Colonic mucosa (tissue), 4 donors: ENCODE measurements around the gene RPL28. TPM values are rescaled to one million over a fixed set of nuclear protein-coding genes. Genes with fewer than 3 reads are reported as not detected.

Source experiments
- DNase-seq: peaks from one replicate; pipeline ENCODE4 v3.0.0-alpha.2; 2020
- H3K27ac ChIP-seq: fragments of 200-600 bp; one replicate; pipeline ENCODE4 v1.8.0; 2021
- H3K27me3 ChIP-seq: fragments of 200-600 bp; one replicate; pipeline ENCODE4 v1.8.0; 2021
- H3K36me3 ChIP-seq: fragments of 200-600 bp; one replicate; pipeline ENCODE4 v1.8.0; 2021
- H3K4me1 ChIP-seq: fragments of 200-600 bp; one replicate; pipeline ENCODE4 v1.8.0; 2021; ENCODE audit warnings: mild to moderate bottlenecking
- H3K4me3 ChIP-seq: fragments of 200-600 bp; one replicate; pipeline ENCODE4 v1.8.0; 2021
- H3K9ac ChIP-seq, 2 donors: one replicate each; pipeline ENCODE4 v1.7.0; 2013; ENCODE audit warnings: control low read depth in 2 of 2, low read depth in 2 of 2, low read length in 2 of 2
- H3K9me3 ChIP-seq: fragments of 200-600 bp; one replicate; pipeline ENCODE4 v1.8.0; 2021
- intact Hi-C: fragments of 100-400 bp; cut with DNase I; formaldehyde crosslinking; loops from one replicate; pipeline ENCODE4 v1.14.1; 2022
- total RNA-seq, 2 donors: library from RNA; stranded (reverse); fragmentation: NEBNext Ultra II Directional in 1 of 2; extraction: Animal tissue kit (Norgen Biotek cat#: 25700) in 1 of 2; gene quantifications; one replicate each; pipeline ENCODE4 v1.2.1, GENCODE V29; 2021
- TF ChIP-seq, protein P1 (sequence below): fragments of 200-600 bp; IDR thresholded peaks from one replicate; pipeline ENCODE4 v1.8.0; 2022; ENCODE audit warnings: antibody characterized with exemption, mild to moderate bottlenecking
- donor health status: healthy.
- donor health status: DM: no; HTN: no; CAD: no.
- donor health status: DM: no; HTN: no; CAD: no.

RPL28 gene
- total RNA-seq, 2 donors from 2014 or later: 1,447 to 1,819 TPM

DNA sequence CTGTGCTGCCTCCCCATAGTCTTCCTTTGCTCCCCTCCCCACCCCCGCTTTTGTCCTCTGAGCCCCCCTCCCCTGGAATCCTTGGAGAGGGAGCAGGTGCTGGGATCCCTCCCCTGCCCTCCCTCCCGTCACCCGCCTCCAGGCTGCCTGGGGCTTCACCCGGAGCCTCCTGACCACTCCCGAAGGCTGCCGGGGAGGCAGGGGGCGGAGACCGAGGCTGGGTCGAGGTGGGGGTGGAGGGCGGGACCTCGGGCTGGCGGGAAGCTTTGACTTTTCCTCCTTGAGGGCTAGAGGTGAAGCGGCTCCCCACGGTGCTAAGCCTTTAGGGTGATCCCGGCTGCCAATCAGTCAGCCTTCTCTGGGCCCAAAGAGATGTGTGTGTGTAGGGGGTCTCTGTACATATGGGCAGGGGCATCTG, 44.6 kb upstream of the RPL28 start:
- peak overlapping the region; percentile 89 to 98 for H3K9ac ChIP-seq
- H3K4me3 ChIP-seq: peak overlapping the region; percentile 47
- no peaks in the 10 kb centered on the region for H3K4me1 ChIP-seq
- TF ChIP-seq, protein P1, sequence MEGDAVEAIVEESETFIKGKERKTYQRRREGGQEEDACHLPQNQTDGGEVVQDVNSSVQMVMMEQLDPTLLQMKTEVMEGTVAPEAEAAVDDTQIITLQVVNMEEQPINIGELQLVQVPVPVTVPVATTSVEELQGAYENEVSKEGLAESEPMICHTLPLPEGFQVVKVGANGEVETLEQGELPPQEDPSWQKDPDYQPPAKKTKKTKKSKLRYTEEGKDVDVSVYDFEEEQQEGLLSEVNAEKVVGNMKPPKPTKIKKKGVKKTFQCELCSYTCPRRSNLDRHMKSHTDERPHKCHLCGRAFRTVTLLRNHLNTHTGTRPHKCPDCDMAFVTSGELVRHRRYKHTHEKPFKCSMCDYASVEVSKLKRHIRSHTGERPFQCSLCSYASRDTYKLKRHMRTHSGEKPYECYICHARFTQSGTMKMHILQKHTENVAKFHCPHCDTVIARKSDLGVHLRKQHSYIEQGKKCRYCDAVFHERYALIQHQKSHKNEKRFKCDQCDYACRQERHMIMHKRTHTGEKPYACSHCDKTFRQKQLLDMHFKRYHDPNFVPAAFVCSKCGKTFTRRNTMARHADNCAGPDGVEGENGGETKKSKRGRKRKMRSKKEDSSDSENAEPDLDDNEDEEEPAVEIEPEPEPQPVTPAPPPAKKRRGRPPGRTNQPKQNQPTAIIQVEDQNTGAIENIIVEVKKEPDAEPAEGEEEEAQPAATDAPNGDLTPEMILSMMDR: no peak
- DNase-seq: peak; percentile 87
- H3K27me3 ChIP-seq: no peaks in the 10 kb centered on the region
- H3K36me3 ChIP-seq: peaks cover 5% of the 10 kb centered on the region
- intact Hi-C loops: no loop called here
- H3K9me3 ChIP-seq: no peaks in the 10 kb centered on the region
- no peak overlapping the region for H3K27ac ChIP-seq

DNA sequence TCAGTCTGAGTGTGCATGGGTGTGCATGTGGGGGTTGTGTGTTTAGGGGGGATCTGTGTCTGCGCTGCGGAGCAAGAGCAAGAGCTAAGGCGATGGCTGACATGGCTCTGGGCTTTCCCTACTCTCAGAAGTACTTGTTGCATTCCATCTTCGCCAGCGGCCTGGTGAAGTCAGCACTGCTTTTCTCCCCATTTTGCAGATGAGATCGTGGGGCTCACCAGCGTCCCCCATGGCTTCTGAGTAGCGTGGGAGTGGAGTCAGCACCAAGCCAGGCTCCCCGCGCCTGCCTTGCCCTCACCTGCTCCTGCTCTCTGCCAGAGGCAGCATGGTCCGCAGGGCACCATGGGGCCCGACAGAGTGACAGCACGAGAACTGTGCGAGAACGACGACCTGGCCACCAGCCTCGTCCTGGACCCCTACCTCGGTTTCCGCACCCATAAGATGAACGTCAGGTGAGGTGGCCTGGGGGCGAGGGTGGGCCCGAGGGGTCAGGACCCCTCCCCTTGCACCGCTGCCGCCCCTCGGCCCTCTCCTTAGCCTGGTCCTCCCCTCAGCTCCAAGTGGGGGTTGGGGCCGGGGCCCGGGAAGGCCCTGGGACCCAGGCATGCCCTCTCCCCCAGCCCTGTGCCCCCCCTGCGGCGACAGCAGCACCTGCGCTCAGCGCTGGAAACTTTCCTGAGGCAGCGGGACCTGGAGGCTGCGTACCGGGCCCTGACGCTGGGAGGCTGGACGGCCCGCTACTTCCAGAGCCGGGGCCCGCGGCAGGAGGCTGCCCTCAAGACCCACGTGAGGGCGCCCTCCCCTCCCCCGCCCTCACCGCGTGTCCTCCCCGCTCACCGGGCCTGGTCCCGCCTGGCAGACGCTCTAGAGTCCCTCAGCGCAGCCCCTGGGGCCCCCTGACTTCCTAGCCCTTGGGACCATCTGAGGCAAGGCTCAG, 43.9 kb upstream of the RPL28 start:
- TF ChIP-seq, protein P1: no peak
- intact Hi-C loops: no loop called here
- Histone ChIP-seq H3K27me3 (no peaks in the 10 kb centered on the region), H3K4me3 (peak overlapping the region; percentile 47), H3K4me1 (no peaks in the 10 kb centered on the region), H3K9me3 (no peaks in the 10 kb centered on the region), H3K27ac (no peak overlapping the region), H3K36me3 (peaks cover 5% of the 10 kb centered on the region), H3K9ac (no peak overlapping the region)
- DNase-seq: no peak

DNA sequence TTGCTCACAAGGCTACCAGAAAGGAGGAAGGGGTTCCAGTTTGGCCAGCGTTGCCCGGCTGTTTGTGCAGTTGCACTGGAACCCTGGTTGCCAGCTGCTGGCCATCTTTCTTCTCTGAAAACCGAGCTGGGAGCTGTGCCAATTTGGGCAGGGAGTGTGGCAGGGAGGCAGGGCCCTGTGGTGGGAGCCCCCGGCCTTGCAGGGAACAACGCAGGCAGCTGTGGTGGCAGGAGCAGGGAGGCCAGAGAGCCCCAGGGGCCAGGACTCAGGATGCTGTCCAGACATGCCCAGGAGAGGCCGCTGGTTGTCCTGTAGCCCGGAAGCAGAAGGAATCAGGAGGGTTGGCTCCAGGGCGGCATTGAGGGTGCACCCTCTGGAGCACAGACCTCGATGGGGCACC, 41.3 kb upstream of the RPL28 start:
- DNase-seq: no peak

DNA sequence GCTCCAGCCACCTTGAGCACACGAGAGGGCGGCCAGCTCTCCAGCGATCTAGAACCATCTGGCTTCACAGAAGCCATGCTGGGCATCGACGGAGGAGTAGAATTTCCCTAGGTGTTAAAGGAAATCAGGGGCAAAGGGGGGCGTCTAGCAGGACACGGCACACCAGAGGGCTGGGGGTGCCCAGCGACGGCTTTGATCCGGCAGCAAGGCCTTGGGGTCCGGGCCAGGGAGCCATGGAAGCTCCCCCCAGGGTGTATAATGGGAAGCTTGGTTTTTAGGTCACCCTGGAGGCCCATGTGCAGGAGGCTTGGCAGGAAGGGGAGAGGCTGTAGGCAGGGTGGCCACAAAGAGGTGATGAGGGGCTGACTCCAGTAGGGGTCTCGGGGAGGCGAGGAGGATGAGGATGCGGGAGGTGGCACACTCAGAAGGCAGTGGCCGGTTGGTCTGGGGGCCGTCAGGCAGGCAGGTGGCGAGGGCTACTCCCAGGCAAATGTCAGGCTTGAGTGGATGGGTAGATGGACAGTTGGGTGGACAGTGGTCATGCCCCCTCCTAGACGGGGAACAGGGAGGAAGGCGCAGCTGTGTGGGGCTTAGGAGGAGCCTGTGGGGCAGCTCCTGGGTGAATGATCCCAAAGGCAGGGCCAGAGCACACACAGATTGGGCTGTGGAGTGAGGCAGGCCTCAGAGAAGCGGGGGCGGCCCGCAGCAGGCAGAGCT, 40.5 kb upstream of the RPL28 start:
- Histone ChIP-seq H3K27me3 (no peaks in the 10 kb centered on the region), H3K9me3 (no peaks in the 10 kb centered on the region), H3K4me1 (no peaks in the 10 kb centered on the region), H3K4me3 (no peak overlapping the region), H3K27ac (no peak overlapping the region), H3K9ac (no peak overlapping the region), H3K36me3 (peaks cover 5% of the 10 kb centered on the region)
- DNase-seq: no peak
- intact Hi-C loops: no loop called here
- TF ChIP-seq, protein P1: no peak

More for the DNA sequence above, 41.3 kb upstream of the RPL28 start:
- Histone ChIP-seq H3K9me3 (no peaks in the 10 kb centered on the region), H3K4me3 (no peak overlapping the region), H3K9ac (no peak overlapping the region), H3K36me3 (peaks cover 5% of the 10 kb centered on the region), H3K27ac (no peak overlapping the region), H3K4me1 (no peaks in the 10 kb centered on the region), H3K27me3 (no peaks in the 10 kb centered on the region)
- intact Hi-C loops: no loop called here
- TF ChIP-seq, protein P1: no peak

DNA sequence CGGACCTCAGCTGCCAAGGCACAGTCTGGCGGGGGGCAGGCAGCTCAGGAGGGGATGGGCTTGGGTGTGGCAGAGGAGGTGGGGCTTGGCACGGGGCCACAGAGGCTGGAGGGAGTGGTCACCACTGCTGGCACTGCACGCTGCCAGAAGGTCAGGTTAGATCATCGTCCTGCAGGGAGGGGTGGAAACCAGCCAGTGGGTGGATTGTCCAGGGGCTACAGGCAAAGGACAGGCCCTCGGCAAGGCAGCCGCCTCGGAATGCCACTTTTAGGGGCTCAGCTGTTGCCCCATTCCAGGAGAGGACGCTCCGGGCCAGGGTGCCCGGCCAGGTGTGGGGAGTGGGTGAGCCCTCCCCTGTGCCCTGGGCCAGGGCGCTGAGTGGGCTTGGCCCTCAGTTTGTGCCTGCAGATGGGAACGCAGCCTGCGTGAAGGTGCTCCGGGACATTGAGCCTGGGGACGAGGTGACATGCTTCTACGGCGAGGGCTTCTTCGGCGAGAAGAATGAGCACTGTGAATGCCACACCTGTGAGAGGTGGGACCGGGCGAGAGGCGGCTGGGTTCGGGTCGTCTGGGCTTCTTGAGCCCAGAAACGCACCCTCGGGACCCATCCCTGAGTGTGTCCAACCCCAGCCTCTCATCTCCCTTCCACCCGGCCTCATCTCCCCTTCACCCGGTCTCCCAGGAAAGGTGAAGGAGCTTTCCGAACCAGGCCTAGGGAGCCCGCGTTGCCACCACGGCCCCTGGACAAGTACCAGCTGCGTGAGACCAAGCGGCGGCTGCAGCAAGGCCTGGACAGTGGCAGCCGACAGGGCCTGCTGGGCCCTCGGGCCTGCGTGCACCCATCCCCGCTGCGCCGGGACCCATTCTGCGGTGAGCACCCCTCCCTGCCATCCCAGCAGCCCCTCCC, 39.7 kb upstream of the RPL28 start:
- peaks cover 5% of the 10 kb centered on the region for H3K36me3 ChIP-seq
- intact Hi-C loops: no loop called here
- H3K9ac ChIP-seq: no peak overlapping the region
- peak; percentile 82 for DNase-seq
- no peaks in the 10 kb centered on the region for H3K27me3 ChIP-seq
- H3K4me3 ChIP-seq: no peak overlapping the region
- no peak overlapping the region for H3K27ac ChIP-seq
- H3K4me1 ChIP-seq: no peaks in the 10 kb centered on the region
- no peaks in the 10 kb centered on the region for H3K9me3 ChIP-seq
- TF ChIP-seq, protein P1: no peak
